HuH-7.5 (cell line): ENCODE measurements around the gene DNMT1.

Experiments used
- DNase-seq: peaks from one replicate; pipeline ENCODE4 v3.0.0; 2011; ENCODE audit warnings: low spot score

The DNMT1 gene

GRCh38 chr19:10112895-10113591 is 81.7 kb downstream of the DNMT1 start:
- DNase-seq, result no peak

DNA sequence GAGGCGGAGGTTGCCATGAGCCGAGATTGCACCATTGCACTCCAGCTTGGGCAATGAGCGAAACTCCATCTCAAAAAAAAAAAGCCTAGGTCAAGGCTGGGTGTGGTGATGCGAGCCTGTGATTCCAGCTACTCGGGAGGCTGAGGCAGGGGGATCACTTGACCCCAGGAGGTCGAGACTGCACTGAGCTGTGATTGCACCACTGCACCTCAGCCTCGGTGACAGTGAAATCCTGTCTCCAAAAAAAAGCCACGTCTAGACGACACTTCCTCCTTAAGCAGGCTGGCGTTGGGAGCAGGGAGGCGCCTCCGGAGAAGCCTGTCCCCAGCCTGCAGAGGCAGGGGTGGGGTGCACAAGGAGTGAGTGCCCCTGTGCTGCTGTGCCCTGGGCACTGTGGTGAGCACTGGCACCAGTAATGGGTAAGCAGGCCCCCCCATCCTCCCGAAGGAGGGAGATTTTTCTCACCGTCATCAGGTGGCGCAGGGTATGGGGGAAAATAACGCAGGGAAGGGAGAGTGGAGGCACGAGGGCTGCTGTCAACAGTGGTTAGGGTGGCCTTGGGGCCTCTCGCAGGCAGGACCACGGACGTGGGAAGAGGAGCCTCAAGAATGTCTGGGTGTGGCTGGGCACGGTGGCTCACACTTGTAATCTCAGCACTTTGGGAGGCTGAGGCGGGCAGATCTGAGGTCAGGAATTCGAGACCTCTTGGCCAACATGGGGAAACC is 82.6 kb downstream of the DNMT1 start:
- no peak for DNase-seq

DNA sequence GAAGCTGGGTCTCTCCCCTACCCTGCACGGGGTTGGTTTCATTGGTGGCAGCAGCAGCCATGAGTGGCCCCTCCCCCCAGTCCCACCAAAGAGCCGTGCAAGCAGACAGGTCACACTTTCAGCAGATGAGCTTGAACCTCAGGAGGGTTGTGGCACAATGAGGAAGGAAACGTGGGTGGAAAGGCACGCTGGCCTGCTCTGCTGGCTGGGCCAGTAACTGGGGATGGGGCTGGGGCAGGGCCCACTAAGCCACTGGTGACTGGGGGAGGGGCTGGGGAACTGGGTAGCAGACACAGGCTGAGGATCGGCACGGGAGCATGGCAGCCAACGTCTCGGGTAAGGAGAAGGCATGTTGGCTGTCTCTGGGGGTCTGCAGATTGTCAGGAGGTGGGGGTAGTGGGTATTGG is 83.3 kb downstream of the DNMT1 start, which contains the start of gene P2RY11:
Gene P2RY11 (plus strand): TSS at position 289 of the 407 bp plus-strand sequence. CDS start 29 bp downstream, at position 318.
- no peak for DNase-seq

DNA sequence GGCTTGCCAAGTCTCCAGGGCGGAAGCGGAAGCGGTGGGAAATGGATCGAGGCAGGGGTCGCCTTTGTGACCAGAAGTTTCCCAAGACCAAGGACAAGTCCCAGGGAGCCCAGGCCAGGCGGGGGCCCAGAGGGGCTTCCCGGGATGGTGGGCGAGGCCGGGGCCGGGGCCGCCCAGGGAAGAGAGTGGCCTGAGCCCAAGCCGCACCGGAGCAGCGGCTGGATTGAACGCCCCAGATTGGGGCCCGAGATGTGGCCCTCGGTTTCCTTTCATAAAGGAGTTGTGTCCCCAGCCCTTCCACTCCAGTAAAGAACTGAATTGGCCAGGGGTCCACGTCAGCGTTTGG is 83.8 kb downstream of the DNMT1 start:
- no peak for DNase-seq

- DNase-seq, result no peak
These were observed 84.4 kb downstream of the DNMT1 start for GRCh38 chr19:10110076-10110971.

GRCh38 chr19:10109528-10109927 is 85.2 kb downstream of the DNMT1 start:
- DNase-seq, result no peak

DNA sequence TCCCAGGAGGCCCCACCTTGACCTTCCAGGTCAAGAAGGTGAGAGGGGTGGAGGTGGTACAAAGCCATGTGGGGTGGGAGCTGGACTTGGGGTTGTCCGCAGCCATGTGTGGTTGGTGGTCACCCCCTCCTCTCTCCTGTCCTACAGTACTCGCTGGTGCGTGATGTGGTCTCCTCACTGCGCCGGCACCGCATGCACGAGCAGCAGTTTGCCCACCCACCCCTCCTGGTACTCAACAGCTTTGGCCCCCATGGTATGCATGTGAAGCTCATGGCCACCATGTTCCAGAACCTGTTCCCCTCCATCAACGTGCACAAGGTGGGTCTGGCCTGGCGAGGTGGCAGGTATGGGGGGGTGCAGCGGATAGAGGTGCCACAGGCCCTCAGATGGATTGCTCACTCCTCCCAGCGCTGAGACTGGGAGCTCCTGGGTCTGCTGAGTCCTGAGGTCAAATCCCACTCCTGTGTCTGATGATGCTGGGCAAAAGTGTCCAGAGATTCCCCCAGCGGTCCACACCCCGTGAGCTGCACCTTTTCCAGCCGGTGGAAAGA is 86.9 kb downstream of the DNMT1 start:
- peak; percentile 13 for DNase-seq

GRCh38 chr19:10107254-10107653 is 87.5 kb downstream of the DNMT1 start:
- no peak for DNase-seq

- DNase-seq, result peak; percentile 99
These were observed 88.4 kb downstream of the DNMT1 start, which contains the start of gene PPAN for GRCh38 chr19:10106100-10106936. Gene PPAN (plus strand): TSS chr19:10106362. CDS start chr19:10106395, 33 bp downstream.

DNA sequence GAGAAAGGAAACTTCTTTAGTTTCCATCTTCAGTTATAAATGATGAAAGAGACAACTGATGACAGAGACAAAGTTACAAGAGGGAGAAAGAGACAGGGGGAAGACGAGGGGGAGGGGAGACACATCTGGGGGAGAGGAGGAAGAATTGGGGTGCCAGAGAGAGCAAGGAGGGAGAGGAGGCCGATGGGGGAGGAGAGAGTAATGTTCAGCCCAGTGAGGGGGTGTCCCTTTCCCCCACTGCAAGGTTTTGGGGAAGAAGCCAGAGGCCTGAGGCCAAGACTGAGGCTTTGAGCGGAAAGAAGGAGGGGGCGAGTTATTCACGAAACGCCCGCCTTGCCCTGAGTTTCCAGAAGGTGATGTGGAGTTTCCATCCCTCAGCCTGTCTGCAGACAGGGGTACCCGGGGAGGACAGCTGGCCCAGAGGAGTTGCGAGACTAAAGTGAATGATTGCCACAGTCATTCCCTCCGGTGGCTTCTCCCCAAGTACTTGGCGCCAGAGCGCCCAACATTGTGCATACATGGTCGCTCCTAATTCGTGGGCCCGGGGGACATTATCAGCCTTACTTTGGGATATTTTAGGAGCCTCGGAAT is 89.1 kb downstream of the DNMT1 start:
- DNase-seq, result peak; percentile 9

GRCh38 chr19:10104665-10105508 is 89.9 kb downstream of the DNMT1 start:
- no peak for DNase-seq

- DNase-seq, result no peak
These were observed 90.6 kb downstream of the DNMT1 start for GRCh38 chr19:10104130-10104513.

GRCh38 chr19:10102787-10103236 is 91.9 kb downstream of the DNMT1 start:
- DNase-seq, result no peak

- DNase-seq, result no peak
These were observed 94.5 kb downstream of the DNMT1 start for GRCh38 chr19:10100163-10100785.

DNA sequence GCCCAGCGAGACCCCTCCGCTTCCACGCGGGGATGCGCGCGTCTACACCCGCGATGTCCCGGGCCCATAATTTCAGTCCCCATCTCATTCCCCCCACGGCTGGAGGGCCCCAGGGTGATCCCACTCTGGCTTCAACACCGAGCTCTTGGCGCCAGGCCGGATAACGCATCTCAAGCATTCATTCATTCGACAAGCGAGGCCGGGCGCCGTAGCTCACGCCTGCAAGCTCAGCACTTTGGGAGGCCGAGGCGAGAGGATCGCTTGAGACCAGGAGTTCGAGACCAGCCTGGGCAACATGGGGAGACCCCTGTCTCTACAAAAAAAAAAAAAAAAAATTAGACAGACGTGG is 98.2 kb downstream of the DNMT1 start:
- no peak for DNase-seq

DNA sequence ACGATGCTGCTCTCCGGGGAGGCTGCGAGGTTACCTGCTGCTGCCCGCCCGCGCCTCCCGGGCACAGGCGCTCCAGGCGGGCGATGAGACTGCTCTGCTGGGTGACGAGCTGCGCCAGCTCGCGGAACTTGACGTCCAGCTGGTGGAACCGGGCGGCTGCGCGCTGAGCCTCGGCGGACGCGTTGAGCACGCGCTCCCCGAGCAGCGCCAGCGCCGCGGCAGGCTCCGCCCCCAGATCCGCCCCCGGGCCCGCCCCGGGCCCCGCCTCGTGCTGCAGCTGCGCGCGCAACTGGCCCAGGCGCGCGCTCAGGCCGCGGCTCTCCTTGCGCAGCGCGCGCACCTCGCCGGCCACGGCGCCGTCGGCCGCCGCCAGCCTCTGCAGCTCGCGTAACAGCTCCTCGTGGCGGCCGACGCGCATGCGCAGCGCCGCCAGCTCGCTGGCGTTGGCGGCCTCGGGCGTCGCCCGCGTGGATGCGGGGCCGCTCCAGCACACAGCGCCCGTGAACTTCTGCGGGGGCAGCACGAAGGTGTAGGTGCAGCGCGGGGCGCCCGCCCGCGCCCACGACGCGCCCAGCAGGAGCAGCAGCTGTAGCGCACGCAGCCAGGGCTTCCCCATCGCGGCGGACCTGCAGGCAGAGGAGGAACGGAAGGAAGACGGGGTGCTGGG is 98.7 kb downstream of the DNMT1 start:
- peak; percentile 99 for DNase-seq

DNA sequence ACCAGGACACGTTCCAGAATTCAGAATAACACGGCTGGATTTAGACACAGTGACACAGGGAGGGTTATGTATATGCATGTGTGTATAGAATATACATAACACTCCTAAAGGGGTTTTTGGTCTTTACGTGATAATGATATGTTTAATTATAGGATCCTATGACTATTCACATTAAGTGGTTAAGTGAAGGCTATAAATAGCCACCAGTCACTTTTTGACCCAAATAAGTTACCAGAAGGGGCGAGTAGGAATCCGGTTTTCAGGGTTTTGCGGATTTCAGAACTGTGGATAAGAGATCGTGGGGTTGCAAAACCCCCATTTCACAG is 99.2 kb downstream of the DNMT1 start:
- no peak for DNase-seq

DNA sequence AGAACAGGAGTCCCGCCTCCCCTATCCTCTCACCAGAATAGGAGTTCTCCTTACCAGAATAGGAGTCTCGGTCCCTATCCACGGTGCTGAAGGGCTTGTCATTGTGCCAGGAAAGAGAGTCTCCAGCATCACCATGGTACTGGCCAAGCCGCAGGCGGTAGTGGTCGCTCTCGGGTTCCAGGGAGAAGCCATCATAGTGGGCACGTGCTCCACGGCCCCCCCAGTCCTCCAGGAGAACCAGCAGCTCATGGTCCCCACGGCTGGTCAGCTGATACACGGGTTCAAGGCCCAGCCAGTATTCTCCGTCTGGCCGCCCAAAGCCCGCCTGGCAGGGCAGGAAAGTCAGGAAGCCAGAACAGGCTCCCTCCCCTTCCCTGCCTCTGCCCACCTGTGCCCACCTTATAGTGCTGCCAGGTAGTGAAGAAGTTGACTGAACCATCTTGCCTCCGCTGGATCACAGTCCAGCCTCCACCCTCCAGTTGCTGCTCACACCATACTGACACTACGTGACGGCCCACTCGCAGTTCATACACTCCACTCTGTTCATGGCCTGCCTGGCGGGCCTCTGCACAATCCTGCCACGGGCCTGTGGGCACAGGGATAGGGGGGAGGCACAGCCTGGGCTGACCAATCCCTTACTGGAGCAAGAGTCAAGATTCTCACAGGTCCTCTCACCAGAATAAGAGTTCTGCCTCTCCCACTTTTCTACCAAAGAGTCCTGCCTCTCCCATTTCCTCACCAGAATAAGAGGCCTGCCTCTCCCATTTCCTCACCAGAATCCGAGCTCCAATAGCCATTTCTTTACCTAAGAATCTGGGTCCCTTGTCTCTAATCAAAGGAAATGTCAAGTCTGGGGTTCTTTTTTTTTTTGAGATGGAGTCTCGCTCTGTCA is 101.2 kb downstream of the DNMT1 start:
- DNase-seq, result no peak
